ENCODE data around the gene S1PR3. TPM values are rescaled to one million over a fixed set of nuclear protein-coding genes. Genes with fewer than 3 reads are reported as not detected.

The S1PR3 gene
- total and polyA plus RNA-seq, 2 donors (not counting 1 experiment from before 2014, with no cell fraction given) = 20.5 to 23.8 TPM

- no peaks in the 10 kb centered on the region for H3K27me3 ChIP-seq (ENCODE audit: control insufficient read depth, insufficient read depth, low read length)
- DNase-seq (ENCODE audit: low read depth in 2 of 2) = no peak
- no peak for TF ChIP-seq CTCF (conservative IDR thresholded peaks at IDR 0.05 in 1 of 2, IDR thresholded peaks at IDR 0.05 in 1 of 2; ENCODE audit: low read depth in 1 of 2, low read length in 2 of 2)
- TF ChIP-seq EZH2 (IDR thresholded peaks at IDR 0.05; ENCODE audit: low read length, missing control alignments) = no peak
Measured at GRCh38 chr9:88986776-88987175, 4.5 kb upstream of the S1PR3 start.

GRCh38 chr9:88987661-88988060, 3.6 kb upstream of the S1PR3 start:
- TF ChIP-seq CTCF (conservative IDR thresholded peaks at IDR 0.05 in 1 of 2, IDR thresholded peaks at IDR 0.05 in 1 of 2; ENCODE audit: low read depth in 1 of 2, low read length in 2 of 2) (no peak), EZH2 (IDR thresholded peaks at IDR 0.05; ENCODE audit: low read length, missing control alignments) (no peak)
- no peak overlapping the region for H3K4me3 ChIP-seq (replicated peaks in 1 of 4; ENCODE audit: control extremely low read depth in 1 of 4, insufficient read depth in 1 of 4, low read depth in 3 of 4, low read length in 4 of 4)
- H3K9me3 ChIP-seq (ENCODE audit: control insufficient read depth, insufficient read depth, low read depth, low read length) = no peaks in the 10 kb centered on the region
- no peak overlapping the region for H2AFZ ChIP-seq (ENCODE audit: low read length)
- no peak overlapping the region for H3K9ac ChIP-seq (ENCODE audit: insufficient read depth, low read length)
- no peaks in the 10 kb centered on the region for H3K4me1 ChIP-seq (ENCODE audit: control insufficient read depth, extremely low read depth, insufficient read depth, low read length)
- no peak overlapping the region for H3K27ac ChIP-seq (ENCODE audit: insufficient read depth, low read length)
- no peaks in the 10 kb centered on the region for H3K36me3 ChIP-seq (ENCODE audit: control insufficient read depth, insufficient read depth, low read length)
- DNase-seq (ENCODE audit: low read depth in 2 of 2) = no peak
- no peaks in the 10 kb centered on the region for H4K20me1 ChIP-seq (ENCODE audit: control insufficient read depth, extremely low read depth, insufficient read depth, low read length)
- no peaks in the 10 kb centered on the region for H3K27me3 ChIP-seq (ENCODE audit: control insufficient read depth, insufficient read depth, low read length)
- no peak overlapping the region for H3K4me2 ChIP-seq (ENCODE audit: extremely low read depth, insufficient read depth, low read length)
- peaks cover 10% of the 10 kb centered on the region for H3K79me2 ChIP-seq (ENCODE audit: control insufficient read depth, insufficient read depth, low read length)

More at GRCh38 chr9:88986776-88987175, 4.5 kb upstream of the S1PR3 start:
- Histone ChIP-seq H3K9me3 (ENCODE audit: control insufficient read depth, insufficient read depth, low read depth, low read length) (no peaks in the 10 kb centered on the region), H3K36me3 (ENCODE audit: control insufficient read depth, insufficient read depth, low read length) (no peaks in the 10 kb centered on the region), H3K4me1 (ENCODE audit: control insufficient read depth, extremely low read depth, insufficient read depth, low read length) (no peaks in the 10 kb centered on the region), H3K9ac (ENCODE audit: insufficient read depth, low read length) (no peak overlapping the region), H3K27ac (ENCODE audit: insufficient read depth, low read length) (no peak overlapping the region), H4K20me1 (ENCODE audit: control insufficient read depth, extremely low read depth, insufficient read depth, low read length) (no peaks in the 10 kb centered on the region), H3K4me3 (replicated peaks in 1 of 4; ENCODE audit: control extremely low read depth in 1 of 4, insufficient read depth in 1 of 4, low read depth in 3 of 4, low read length in 4 of 4) (no peak overlapping the region), H3K4me2 (ENCODE audit: extremely low read depth, insufficient read depth, low read length) (no peak overlapping the region), H3K79me2 (ENCODE audit: control insufficient read depth, insufficient read depth, low read length) (peaks cover 2% of the 10 kb centered on the region), H2AFZ (ENCODE audit: low read length) (no peak overlapping the region)

GRCh38 chr9:88988796-88989641, 2.2 kb upstream of the S1PR3 start:
- H2AFZ ChIP-seq (ENCODE audit: low read length) = no peak overlapping the region
- peaks cover 4% of the 10 kb centered on the region for H3K4me1 ChIP-seq (ENCODE audit: control insufficient read depth, extremely low read depth, insufficient read depth, low read length)
- TF ChIP-seq EZH2 (IDR thresholded peaks at IDR 0.05; ENCODE audit: low read length, missing control alignments) = no peak
- TF ChIP-seq CTCF (conservative IDR thresholded peaks at IDR 0.05 in 1 of 2, IDR thresholded peaks at IDR 0.05 in 1 of 2; ENCODE audit: low read depth in 1 of 2, low read length in 2 of 2) = no peak
- H3K27me3 ChIP-seq (ENCODE audit: control insufficient read depth, insufficient read depth, low read length) = no peaks in the 10 kb centered on the region
- peaks cover 21% of the 10 kb centered on the region for H3K79me2 ChIP-seq (ENCODE audit: control insufficient read depth, insufficient read depth, low read length)
- H4K20me1 ChIP-seq (ENCODE audit: control insufficient read depth, extremely low read depth, insufficient read depth, low read length) = no peaks in the 10 kb centered on the region
- no peaks in the 10 kb centered on the region for H3K9me3 ChIP-seq (ENCODE audit: control insufficient read depth, insufficient read depth, low read depth, low read length)
- H3K4me2 ChIP-seq (ENCODE audit: extremely low read depth, insufficient read depth, low read length) = no peak overlapping the region
- no peak overlapping the region for H3K9ac ChIP-seq (ENCODE audit: insufficient read depth, low read length)
- H3K27ac ChIP-seq (ENCODE audit: insufficient read depth, low read length) = no peak overlapping the region
- H3K4me3 ChIP-seq (replicated peaks in 1 of 4; ENCODE audit: control extremely low read depth in 1 of 4, insufficient read depth in 1 of 4, low read depth in 3 of 4, low read length in 4 of 4) = no peak overlapping the region
- peak; percentile 55 to 60 for DNase-seq (ENCODE audit: low read depth in 2 of 2)
- H3K36me3 ChIP-seq (ENCODE audit: control insufficient read depth, insufficient read depth, low read length) = no peaks in the 10 kb centered on the region
